ENCODE measurements around the gene SIRT4.

SIRT4 gene

DNA sequence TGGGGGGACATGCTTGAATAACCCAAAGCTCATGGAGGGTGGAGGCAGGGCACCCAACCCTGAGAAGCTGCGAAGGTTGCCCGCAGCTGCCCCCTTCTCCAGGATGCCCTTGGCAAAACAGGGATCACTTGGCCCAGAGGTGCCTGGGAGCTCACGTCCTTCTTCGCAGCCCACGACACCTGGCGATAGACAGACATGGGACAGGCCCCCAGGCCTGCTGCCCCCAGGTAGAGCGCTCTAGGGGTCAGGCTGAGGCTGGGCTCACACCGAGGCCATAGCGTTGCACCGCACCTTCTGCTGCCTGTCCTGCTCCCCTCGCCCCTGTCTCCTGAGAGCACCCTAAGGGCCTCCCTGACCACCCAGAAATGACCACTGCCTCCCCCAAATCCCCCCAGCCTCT is 45.6 kb downstream of the SIRT4 start:
- Histone ChIP-seq H3K4me2 (ENCODE audit: low read depth, low read length, poor library complexity, severe bottlenecking) (no peak overlapping the region), H3K27me3 (ENCODE audit: insufficient read depth, low read length, poor library complexity, severe bottlenecking) (no peaks in the 10 kb centered on the region), H3F3A (ENCODE audit: low read depth) (no peaks in the 10 kb centered on the region), H4K20me1 (ENCODE audit: insufficient read depth, low read length, poor library complexity, severe bottlenecking) (no peaks in the 10 kb centered on the region), H3K79me2 (ENCODE audit: insufficient read depth, low read length) (no peaks in the 10 kb centered on the region), H3K36me3 (ENCODE audit: insufficient read depth, low read length) (no peaks in the 10 kb centered on the region), H3K9me3 (ENCODE audit: insufficient read depth, low read depth, low read length) (no peaks in the 10 kb centered on the region), H3K9ac (ENCODE audit: low read depth, low read length, poor library complexity, severe bottlenecking) (no peak overlapping the region), H3K4me1 (ENCODE audit: insufficient read depth, low read length, poor library complexity, severe bottlenecking) (no peaks in the 10 kb centered on the region), H2AFZ (ENCODE audit: low read length) (no peak overlapping the region), H3K4me3 (ENCODE audit: low read length, poor library complexity, severe bottlenecking) (no peak overlapping the region), H3K9me2 (replicated peaks; ENCODE audit: low read depth, low read length) (no peaks in the 10 kb centered on the region)
- no peak for TF ChIP-seq EZH2phosphoT487 (IDR thresholded peaks at IDR 0.05; ENCODE audit: borderline replicate concordance)
- TF ChIP-seq, protein P1, sequence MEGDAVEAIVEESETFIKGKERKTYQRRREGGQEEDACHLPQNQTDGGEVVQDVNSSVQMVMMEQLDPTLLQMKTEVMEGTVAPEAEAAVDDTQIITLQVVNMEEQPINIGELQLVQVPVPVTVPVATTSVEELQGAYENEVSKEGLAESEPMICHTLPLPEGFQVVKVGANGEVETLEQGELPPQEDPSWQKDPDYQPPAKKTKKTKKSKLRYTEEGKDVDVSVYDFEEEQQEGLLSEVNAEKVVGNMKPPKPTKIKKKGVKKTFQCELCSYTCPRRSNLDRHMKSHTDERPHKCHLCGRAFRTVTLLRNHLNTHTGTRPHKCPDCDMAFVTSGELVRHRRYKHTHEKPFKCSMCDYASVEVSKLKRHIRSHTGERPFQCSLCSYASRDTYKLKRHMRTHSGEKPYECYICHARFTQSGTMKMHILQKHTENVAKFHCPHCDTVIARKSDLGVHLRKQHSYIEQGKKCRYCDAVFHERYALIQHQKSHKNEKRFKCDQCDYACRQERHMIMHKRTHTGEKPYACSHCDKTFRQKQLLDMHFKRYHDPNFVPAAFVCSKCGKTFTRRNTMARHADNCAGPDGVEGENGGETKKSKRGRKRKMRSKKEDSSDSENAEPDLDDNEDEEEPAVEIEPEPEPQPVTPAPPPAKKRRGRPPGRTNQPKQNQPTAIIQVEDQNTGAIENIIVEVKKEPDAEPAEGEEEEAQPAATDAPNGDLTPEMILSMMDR (conservative IDR thresholded peaks at IDR 0.05; ENCODE audit: low read length) = no peak

DNA sequence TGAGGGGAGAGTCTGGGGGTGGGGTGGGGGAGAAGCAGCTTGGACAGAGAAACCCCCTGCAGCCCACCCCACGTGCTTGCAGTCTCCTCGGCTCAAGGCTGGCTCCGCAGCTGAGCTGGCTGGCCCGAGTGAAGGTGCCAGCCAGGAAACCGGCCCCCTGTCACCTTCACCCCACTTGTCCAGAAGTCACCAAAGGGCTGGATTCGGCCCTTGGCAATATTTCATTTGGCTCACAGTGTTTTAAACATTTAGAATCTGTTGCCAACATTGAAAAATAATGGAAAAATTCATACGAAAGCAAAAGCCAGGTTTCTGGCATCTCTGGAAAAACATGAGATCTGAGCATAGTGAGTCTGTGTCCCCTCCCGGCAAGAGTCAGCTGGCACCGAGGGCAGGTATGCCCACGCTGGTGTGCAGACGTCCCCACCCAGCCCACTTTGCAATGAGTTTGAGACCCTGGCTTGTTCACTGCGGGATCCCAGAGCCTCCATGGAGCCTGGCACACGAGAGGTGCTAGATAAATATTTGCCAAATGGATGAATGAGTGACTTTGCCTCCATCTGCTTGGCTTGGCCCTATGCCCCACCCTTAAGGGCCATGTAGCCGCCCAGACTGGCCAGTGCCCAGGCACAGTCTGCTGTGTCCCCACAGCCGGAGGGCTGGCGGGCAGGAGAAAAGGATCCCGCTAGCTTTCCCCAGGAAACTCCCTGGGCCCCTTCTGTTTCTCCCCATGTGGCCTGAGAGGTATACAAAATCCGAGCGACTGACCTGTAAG is 48.6 kb downstream of the SIRT4 start:
- TF ChIP-seq, protein P1 (conservative IDR thresholded peaks at IDR 0.05; ENCODE audit: low read length) = no peak
- no peak for TF ChIP-seq EZH2phosphoT487 (IDR thresholded peaks at IDR 0.05; ENCODE audit: borderline replicate concordance)
- no peak overlapping the region for H2AFZ ChIP-seq (ENCODE audit: low read length)
- no peak overlapping the region for H3K4me2 ChIP-seq (ENCODE audit: low read depth, low read length, poor library complexity, severe bottlenecking)
- H3K4me1 ChIP-seq (ENCODE audit: insufficient read depth, low read length, poor library complexity, severe bottlenecking) = no peaks in the 10 kb centered on the region
- H3K27me3 ChIP-seq (ENCODE audit: insufficient read depth, low read length, poor library complexity, severe bottlenecking) = no peaks in the 10 kb centered on the region
- H3F3A ChIP-seq (ENCODE audit: low read depth) = no peaks in the 10 kb centered on the region
- H3K79me2 ChIP-seq (ENCODE audit: insufficient read depth, low read length) = no peaks in the 10 kb centered on the region
- H3K4me3 ChIP-seq (ENCODE audit: low read length, poor library complexity, severe bottlenecking) = no peak overlapping the region
- H3K9me2 ChIP-seq (replicated peaks; ENCODE audit: low read depth, low read length) = no peaks in the 10 kb centered on the region
- H3K9me3 ChIP-seq (ENCODE audit: insufficient read depth, low read depth, low read length) = no peaks in the 10 kb centered on the region
- no peaks in the 10 kb centered on the region for H3K36me3 ChIP-seq (ENCODE audit: insufficient read depth, low read length)
- no peak overlapping the region for H3K9ac ChIP-seq (ENCODE audit: low read depth, low read length, poor library complexity, severe bottlenecking)
- H4K20me1 ChIP-seq (ENCODE audit: insufficient read depth, low read length, poor library complexity, severe bottlenecking) = no peaks in the 10 kb centered on the region

DNA sequence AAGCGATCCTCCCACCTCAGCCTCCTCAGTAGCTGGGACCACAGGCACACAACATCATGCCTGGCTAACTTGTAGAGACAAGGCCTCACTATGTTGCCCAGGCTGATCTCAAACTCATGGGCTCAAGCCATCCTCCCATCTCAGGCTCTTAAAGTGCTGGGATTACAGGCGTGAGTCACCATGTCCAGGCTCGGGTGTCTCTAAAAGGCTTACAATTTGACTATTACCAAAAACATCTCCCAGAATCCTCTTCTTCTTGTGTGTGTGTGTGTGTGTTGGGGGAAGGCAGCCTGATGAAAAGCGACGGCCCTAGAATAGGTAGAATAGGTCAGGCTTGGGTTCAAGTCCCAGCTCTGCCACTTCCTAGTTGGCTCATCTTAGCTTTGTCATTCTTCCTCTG is 50.0 kb downstream of the SIRT4 start:
- Histone ChIP-seq H3K9me2 (replicated peaks; ENCODE audit: low read depth, low read length) (no peaks in the 10 kb centered on the region), H3F3A (ENCODE audit: low read depth) (no peaks in the 10 kb centered on the region), H3K4me1 (ENCODE audit: insufficient read depth, low read length, poor library complexity, severe bottlenecking) (no peaks in the 10 kb centered on the region), H3K4me3 (ENCODE audit: low read length, poor library complexity, severe bottlenecking) (no peak overlapping the region), H4K20me1 (ENCODE audit: insufficient read depth, low read length, poor library complexity, severe bottlenecking) (no peaks in the 10 kb centered on the region), H2AFZ (ENCODE audit: low read length) (no peak overlapping the region), H3K27me3 (ENCODE audit: insufficient read depth, low read length, poor library complexity, severe bottlenecking) (no peaks in the 10 kb centered on the region), H3K79me2 (ENCODE audit: insufficient read depth, low read length) (no peaks in the 10 kb centered on the region), H3K9ac (ENCODE audit: low read depth, low read length, poor library complexity, severe bottlenecking) (no peak overlapping the region), H3K36me3 (ENCODE audit: insufficient read depth, low read length) (no peaks in the 10 kb centered on the region), H3K4me2 (ENCODE audit: low read depth, low read length, poor library complexity, severe bottlenecking) (no peak overlapping the region), H3K9me3 (ENCODE audit: insufficient read depth, low read depth, low read length) (no peaks in the 10 kb centered on the region)
- no peak for TF ChIP-seq EZH2phosphoT487 (IDR thresholded peaks at IDR 0.05; ENCODE audit: borderline replicate concordance)
- TF ChIP-seq, protein P1 (conservative IDR thresholded peaks at IDR 0.05; ENCODE audit: low read length) = no peak
